ENCODE measurements around the gene ABCC3. TPM values are rescaled to one million over a fixed set of nuclear protein-coding genes. Genes with fewer than 3 reads are reported as not detected.

ABCC3 gene
- total RNA-seq, 1 donor from 2014 or later: 0.20 TPM

DNA sequence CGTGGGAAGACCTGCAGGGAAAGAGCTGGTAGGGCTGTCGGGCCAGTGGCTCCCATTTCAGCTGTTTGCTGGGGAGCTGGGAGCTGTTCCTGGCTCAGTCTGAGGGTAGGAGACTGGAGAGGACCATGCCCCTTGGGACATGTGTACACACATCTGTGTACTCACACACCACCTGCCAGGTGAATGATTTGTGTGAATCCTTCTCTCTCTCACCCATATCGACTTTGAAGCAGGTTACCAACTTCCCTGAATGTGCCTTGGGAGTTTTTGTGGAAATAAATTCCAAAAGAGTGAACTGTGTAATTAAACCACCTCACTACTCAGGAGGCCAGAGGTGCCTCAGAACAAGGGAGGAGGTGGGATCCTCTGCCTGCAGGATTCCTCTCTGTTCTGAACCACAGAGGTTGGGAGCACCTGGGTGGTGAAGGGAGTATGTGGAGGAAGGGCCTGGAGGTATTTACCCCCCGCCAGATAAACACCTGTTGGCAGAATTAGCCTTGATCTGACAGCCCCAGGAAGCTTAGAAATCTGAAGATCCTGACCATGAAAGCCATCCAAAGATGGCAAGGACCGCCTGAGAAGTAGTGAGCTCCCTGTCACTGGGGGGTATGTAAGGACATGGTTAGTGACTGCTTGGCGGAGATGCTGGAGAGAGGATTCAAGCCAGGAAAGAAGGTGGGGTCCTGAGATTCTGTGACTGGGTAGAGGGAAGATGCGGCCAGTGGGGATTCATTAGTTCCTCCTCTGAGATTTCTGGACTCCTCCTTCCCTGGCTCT lies 3.3 kb downstream of the ABCC3 start:
- Mint-ChIP-seq H3K27ac (no peak overlapping the region), H3K9me3 (no peaks in the 10 kb centered on the region), H3K36me3 (ENCODE audit: low read depth) (no peaks in the 10 kb centered on the region), H3K27me3 (peaks cover 41% of the 10 kb centered on the region), H3K4me3 (no peak overlapping the region), H3K4me1 (peaks cover 3% of the 10 kb centered on the region)
- ChIA-PET POLR2A (no interaction called here), CTCF (no interaction called here)
- ATAC-seq (ENCODE audit: low read depth): no peak
- TF ChIP-seq CTCF (IDR thresholded peaks at IDR 0.05): no peak
- intact Hi-C loops (cut with micrococcal nuclease): no loop called here
- DNase-seq: no peak

DNA sequence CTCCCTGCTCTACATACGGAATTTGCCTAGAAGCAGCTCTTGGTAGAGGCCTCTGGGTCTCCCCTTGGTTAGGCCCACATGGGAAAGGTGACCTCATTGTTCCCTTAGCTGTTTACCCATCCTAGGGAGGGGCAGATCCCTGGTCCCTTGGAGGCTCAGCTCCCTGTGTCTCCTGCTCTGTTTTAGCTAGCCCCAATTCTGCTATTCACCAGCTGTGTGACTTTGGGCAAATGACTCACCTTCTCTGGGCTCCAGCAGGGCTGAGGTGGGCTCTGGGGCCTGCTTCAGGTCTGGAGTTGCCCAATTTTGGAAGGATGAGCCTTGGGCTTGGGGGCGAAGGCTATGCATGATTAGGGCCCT lies 3.9 kb downstream of the ABCC3 start:
- ATAC-seq (ENCODE audit: low read depth) (no peak), DNase-seq (no peak)
- H3K27me3 Mint-ChIP-seq: peaks cover 40% of the 10 kb centered on the region
- ChIA-PET POLR2A (no interaction called here), CTCF (no interaction called here)
- no peaks in the 10 kb centered on the region for H3K9me3 Mint-ChIP-seq
- no peak overlapping the region for H3K4me3 Mint-ChIP-seq
- intact Hi-C loops (cut with micrococcal nuclease): no loop called here
- H3K27ac Mint-ChIP-seq: no peak overlapping the region
- H3K36me3 Mint-ChIP-seq (ENCODE audit: low read depth): no peaks in the 10 kb centered on the region
- no peak for TF ChIP-seq CTCF (IDR thresholded peaks at IDR 0.05)
- no peaks in the 10 kb centered on the region for H3K4me1 Mint-ChIP-seq

DNA sequence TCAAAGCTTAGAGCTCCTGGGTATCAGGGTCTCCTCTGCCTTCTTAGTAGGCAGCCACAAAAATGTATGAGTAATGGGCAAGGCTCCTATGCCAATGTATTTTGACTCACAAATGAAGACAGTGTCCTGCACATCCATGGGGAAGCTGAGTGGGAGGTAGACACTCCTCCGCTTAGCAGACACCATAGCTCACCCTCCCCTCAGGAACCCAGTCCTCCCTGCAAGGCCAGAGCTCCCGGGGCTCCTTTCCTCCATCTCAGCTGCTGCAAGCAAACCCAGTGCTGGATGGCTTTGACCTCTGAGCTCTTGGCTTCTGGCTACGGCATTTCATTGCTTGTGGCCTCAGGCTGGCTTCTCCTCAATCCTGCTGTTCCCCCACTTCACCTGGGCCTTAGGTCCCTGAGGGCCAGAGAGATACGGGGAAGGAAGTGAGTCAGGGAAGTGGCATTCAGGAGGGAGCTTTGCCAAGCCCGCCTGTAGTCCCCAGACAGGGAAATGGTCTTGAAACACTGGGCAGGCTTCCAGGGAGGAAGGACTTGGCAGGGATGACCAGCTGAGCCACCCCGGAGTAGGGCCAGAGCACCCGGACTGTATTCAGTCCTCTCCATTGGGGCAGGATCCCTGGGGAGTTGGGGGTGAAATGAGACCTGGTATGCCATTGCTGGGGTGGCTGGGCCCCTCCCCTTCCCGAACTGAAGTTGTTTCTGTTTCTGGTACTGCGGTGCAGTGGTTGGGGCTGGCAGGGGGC lies 4.5 kb downstream of the ABCC3 start:
- ChIA-PET POLR2A (no interaction called here), CTCF (no interaction called here)
- Mint-ChIP-seq H3K4me1 (no peaks in the 10 kb centered on the region), H3K9me3 (no peaks in the 10 kb centered on the region), H3K27me3 (peaks cover 39% of the 10 kb centered on the region), H3K36me3 (ENCODE audit: low read depth) (no peaks in the 10 kb centered on the region), H3K4me3 (no peak overlapping the region), H3K27ac (no peak overlapping the region)
- no peak for ATAC-seq (ENCODE audit: low read depth)
- TF ChIP-seq CTCF (IDR thresholded peaks at IDR 0.05): no peak
- DNase-seq: no peak
- intact Hi-C loops (cut with micrococcal nuclease): no loop called here

GRCh38 chr17:50640686-50641351 lies 6.1 kb downstream of the ABCC3 start:
- ChIA-PET POLR2A (no interaction called here), CTCF (no interaction called here)
- Mint-ChIP-seq H3K9me3 (no peaks in the 10 kb centered on the region), H3K4me1 (no peaks in the 10 kb centered on the region), H3K36me3 (ENCODE audit: low read depth) (no peaks in the 10 kb centered on the region), H3K4me3 (no peak overlapping the region), H3K27me3 (peaks cover 36% of the 10 kb centered on the region), H3K27ac (no peak overlapping the region)
- DNase-seq: no peak
- ATAC-seq (ENCODE audit: low read depth): no peak
- no peak for TF ChIP-seq CTCF (IDR thresholded peaks at IDR 0.05)
- intact Hi-C loops (cut with micrococcal nuclease): no loop called here

DNA sequence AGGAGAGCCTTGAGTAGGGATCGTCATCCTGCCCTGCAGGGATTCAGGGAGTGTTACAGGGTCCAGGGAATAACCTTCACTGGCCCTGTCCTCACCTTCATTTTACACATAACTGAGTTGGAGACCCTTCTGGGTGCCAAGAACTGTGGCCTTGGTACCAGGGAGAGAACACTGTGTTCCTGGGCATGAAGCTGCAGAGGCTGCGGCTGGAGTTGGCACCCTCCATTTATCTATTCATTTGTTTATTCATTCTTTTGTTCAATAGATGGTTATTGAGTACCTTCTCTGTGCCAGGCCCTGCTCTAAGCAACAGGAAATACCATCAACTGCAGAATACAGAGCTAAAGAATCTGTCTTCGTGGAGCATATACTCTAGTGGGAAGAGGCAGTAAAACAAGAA lies 6.7 kb downstream of the ABCC3 start:
- ATAC-seq (ENCODE audit: low read depth) (no peak), DNase-seq (no peak)
- H3K4me3 Mint-ChIP-seq: no peak overlapping the region
- intact Hi-C loops (cut with micrococcal nuclease): no loop called here
- H3K36me3 Mint-ChIP-seq (ENCODE audit: low read depth): no peaks in the 10 kb centered on the region
- no peak for TF ChIP-seq CTCF (IDR thresholded peaks at IDR 0.05)
- H3K27me3 Mint-ChIP-seq: peaks cover 32% of the 10 kb centered on the region
- H3K9me3 Mint-ChIP-seq: no peaks in the 10 kb centered on the region
- CTCF ChIA-PET: no interaction called here
- no peak overlapping the region for H3K27ac Mint-ChIP-seq
- no peaks in the 10 kb centered on the region for H3K4me1 Mint-ChIP-seq
- POLR2A ChIA-PET: no interaction called here

Data from activated B cell treated with CpG ODN at 0.5 μM for 24 hours (primary cell).